HFFc6 (cell line): ENCODE data around the gene MLXIPL. TPM values are rescaled to one million over a fixed set of nuclear protein-coding genes. Genes with fewer than 3 reads are reported as not detected.

Source experiments
- DNase-seq: peaks from one replicate; pipeline ENCODE4 v3.0.0-alpha.2; 2018
- H3K27ac Mint-ChIP-seq: 2 replicates; pipeline ENCODE4 v1.8.0; 2020; ENCODE audit warnings: mild to moderate bottlenecking, mixed read lengths
- H3K27me3 Mint-ChIP-seq: 2 replicates; pipeline ENCODE4 v1.8.0; 2021; ENCODE audit warnings: mild to moderate bottlenecking, moderate library complexity, mixed read lengths; ENCODE audit not compliant: insufficient read depth
- H3K36me3 Mint-ChIP-seq: 2 replicates; pipeline ENCODE4 v1.8.0; 2021; ENCODE audit warnings: low read depth, mixed read lengths
- H3K4me1 Mint-ChIP-seq: 2 replicates; pipeline ENCODE4 v1.8.0; 2020; ENCODE audit warnings: low read depth, mixed read lengths
- H3K4me3 Mint-ChIP-seq: 2 replicates; pipeline ENCODE4 v1.8.0; 2020; ENCODE audit warnings: mild to moderate bottlenecking, moderate library complexity, mixed read lengths
- H3K9me3 Mint-ChIP-seq: 2 replicates; pipeline ENCODE4 v1.8.0; 2020; ENCODE audit warnings: mild to moderate bottlenecking, mixed read lengths
- CTCF ChIP-seq: fragments of 200-600 bp; sonication (generic); IDR thresholded peaks from 2 replicates; pipeline ENCODE4 v1.5.0; 2021; ENCODE audit warnings: antibody characterized with exemption, mild to moderate bottlenecking
- total RNA-seq, 6 experiments: library from RNA; stranded (reverse); fragmentation: NEBNext Ultra II Directional; extraction: Animal tissue kit (Norgen Biotek cat#: 25700); gene quantifications; 2 replicates in 1 of 6; 3 replicates in 5 of 6; pipeline ENCODE4 v1.2.3, GENCODE V29; 2021

Gene MLXIPL
- total RNA-seq, 6 experiments from 2014 or later = not detected

- H3K36me3 Mint-ChIP-seq = no peaks in the 10 kb centered on the region
- H3K9me3 Mint-ChIP-seq = no peaks in the 10 kb centered on the region
- no peak overlapping the region for H3K4me3 Mint-ChIP-seq
- no peak for TF ChIP-seq CTCF
- DNase-seq = no peak
- no peak overlapping the region for H3K27ac Mint-ChIP-seq
- H3K27me3 Mint-ChIP-seq = peaks cover 29% of the 10 kb centered on the region
- H3K4me1 Mint-ChIP-seq = peaks cover 18% of the 10 kb centered on the region
Measured at GRCh38 chr7:73638911-73639310, 14.6 kb upstream of the MLXIPL start.

GRCh38 chr7:73635428-73636200 lies 11.3 kb upstream of the MLXIPL start:
- DNase-seq = no peak
- no peaks in the 10 kb centered on the region for H3K36me3 Mint-ChIP-seq
- H3K9me3 Mint-ChIP-seq = no peaks in the 10 kb centered on the region
- H3K27ac Mint-ChIP-seq = no peak overlapping the region
- peaks cover 18% of the 10 kb centered on the region for H3K4me1 Mint-ChIP-seq
- H3K27me3 Mint-ChIP-seq = peaks cover 18% of the 10 kb centered on the region
- TF ChIP-seq CTCF = no peak
- H3K4me3 Mint-ChIP-seq = no peak overlapping the region

- no peaks in the 10 kb centered on the region for H3K36me3 Mint-ChIP-seq
- peaks cover 14% of the 10 kb centered on the region for H3K27me3 Mint-ChIP-seq
- no peak overlapping the region for H3K4me3 Mint-ChIP-seq
- TF ChIP-seq CTCF = no peak
- H3K9me3 Mint-ChIP-seq = no peaks in the 10 kb centered on the region
- H3K27ac Mint-ChIP-seq = no peak overlapping the region
- no peak for DNase-seq
- H3K4me1 Mint-ChIP-seq = peaks cover 18% of the 10 kb centered on the region
Measured at GRCh38 chr7:73633844-73634243, 9.5 kb upstream of the MLXIPL start.

- Mint-ChIP-seq H3K4me1 (peaks cover 18% of the 10 kb centered on the region), H3K9me3 (no peaks in the 10 kb centered on the region), H3K27me3 (peaks cover 17% of the 10 kb centered on the region), H3K27ac (no peak overlapping the region), H3K36me3 (no peaks in the 10 kb centered on the region), H3K4me3 (no peak overlapping the region)
- TF ChIP-seq CTCF = no peak
- DNase-seq = no peak
Measured at GRCh38 chr7:73633323-73633722, 9.0 kb upstream of the MLXIPL start.

- Mint-ChIP-seq H3K27me3 (peaks cover 26% of the 10 kb centered on the region), H3K36me3 (no peaks in the 10 kb centered on the region), H3K4me3 (no peak overlapping the region), H3K9me3 (no peaks in the 10 kb centered on the region), H3K4me1 (peaks cover 17% of the 10 kb centered on the region), H3K27ac (no peak overlapping the region)
- no peak for TF ChIP-seq CTCF
- no peak for DNase-seq
Measured at GRCh38 chr7:73631558-73631957, 7.2 kb upstream of the MLXIPL start.
